ENCODE data around the gene GIGYF2.

- no peak for TF ChIP-seq CTCF (conservative IDR thresholded peaks at IDR 0.05; ENCODE audit: low read length)
- TF ChIP-seq EZH2phosphoT487 (IDR thresholded peaks at IDR 0.05; ENCODE audit: borderline replicate concordance, low read depth, low read length), result no peak
Measured at GRCh38 chr2:232697807-232698110, 628 bp downstream of the GIGYF2 start.
